ENCODE measurements around the gene CXCL8.

CXCL8 gene

GRCh38 chr4:73744203-73744602, 3.8 kb downstream of the CXCL8 start:
- no peak for DNase-seq
- no peaks in the 10 kb centered on the region for H3K27me3 ChIP-seq (ENCODE audit: insufficient read depth, low read depth, severe bottlenecking)
- no peak for TF ChIP-seq CTCF (IDR thresholded peaks at IDR 0.05; ENCODE audit: low read depth, low read length)
- H3K4me3 ChIP-seq (ENCODE audit: low read depth, low read length), result no peak overlapping the region
- H3K36me3 ChIP-seq, result no peaks in the 10 kb centered on the region
- no peak overlapping the region for H3K27ac ChIP-seq
- H3K9me3 ChIP-seq (ENCODE audit: severe bottlenecking), result no peaks in the 10 kb centered on the region

DNA sequence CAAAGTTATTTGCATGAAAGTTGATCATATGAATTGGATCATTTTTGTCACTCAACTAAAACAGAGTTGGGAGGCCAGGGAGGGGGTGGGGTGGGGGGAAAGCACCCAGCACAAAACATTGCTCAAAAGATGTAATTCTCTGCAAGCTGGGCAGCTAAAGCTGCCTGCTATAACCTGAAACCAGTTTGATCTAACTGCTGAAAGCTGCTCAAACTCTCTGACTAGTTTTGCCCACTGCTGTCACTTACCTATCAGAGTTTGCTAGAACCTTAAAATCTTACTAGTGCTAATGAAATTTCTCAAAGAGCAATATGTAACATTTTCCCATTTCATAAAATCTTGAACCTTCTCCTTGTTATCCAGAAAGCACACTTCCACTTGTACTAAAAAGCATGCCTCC, 10.4 kb downstream of the CXCL8 start:
- DNase-seq, result no peak
- TF ChIP-seq CTCF (IDR thresholded peaks at IDR 0.05; ENCODE audit: low read depth, low read length), result no peak

DNA sequence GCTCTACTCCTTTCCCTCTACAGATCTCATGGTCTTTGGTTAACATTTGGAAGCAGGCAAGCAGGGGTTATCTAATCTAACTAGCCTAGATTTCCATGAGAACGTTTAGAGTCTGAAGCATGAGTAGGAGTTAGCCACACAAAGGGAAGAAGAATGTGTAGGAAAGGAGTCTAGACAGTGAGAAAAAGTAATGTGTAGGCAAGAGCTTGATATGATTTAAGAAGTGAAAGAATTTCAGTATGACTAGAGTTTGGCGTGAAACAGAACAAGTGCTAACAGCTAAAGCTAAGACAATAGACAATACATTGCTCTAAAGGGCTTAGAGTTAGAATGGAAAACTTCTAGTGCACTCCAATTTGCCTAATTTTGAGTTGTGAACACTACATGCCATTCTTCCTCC, 10.8 kb downstream of the CXCL8 start:
- Histone ChIP-seq H3K9me3 (ENCODE audit: severe bottlenecking) (no peaks in the 10 kb centered on the region), H3K27me3 (ENCODE audit: insufficient read depth, low read depth, severe bottlenecking) (no peaks in the 10 kb centered on the region), H3K36me3 (no peaks in the 10 kb centered on the region), H3K27ac (no peak overlapping the region), H3K4me3 (ENCODE audit: low read depth, low read length) (no peak overlapping the region)
- no peak for TF ChIP-seq CTCF (IDR thresholded peaks at IDR 0.05; ENCODE audit: low read depth, low read length)
- no peak for DNase-seq

More for the DNA sequence above, 10.4 kb downstream of the CXCL8 start:
- H3K9me3 ChIP-seq (ENCODE audit: severe bottlenecking), result no peaks in the 10 kb centered on the region
- H3K4me3 ChIP-seq (ENCODE audit: low read depth, low read length), result no peak overlapping the region
- no peak overlapping the region for H3K27ac ChIP-seq
- H3K36me3 ChIP-seq, result no peaks in the 10 kb centered on the region
- no peaks in the 10 kb centered on the region for H3K27me3 ChIP-seq (ENCODE audit: insufficient read depth, low read depth, severe bottlenecking)

GRCh38 chr4:73751830-73752229, 11.5 kb downstream of the CXCL8 start:
- no peaks in the 10 kb centered on the region for H3K27me3 ChIP-seq (ENCODE audit: insufficient read depth, low read depth, severe bottlenecking)
- TF ChIP-seq CTCF (IDR thresholded peaks at IDR 0.05; ENCODE audit: low read depth, low read length), result no peak
- no peaks in the 10 kb centered on the region for H3K36me3 ChIP-seq
- H3K9me3 ChIP-seq (ENCODE audit: severe bottlenecking), result no peaks in the 10 kb centered on the region
- no peak for DNase-seq
- H3K4me3 ChIP-seq (ENCODE audit: low read depth, low read length), result no peak overlapping the region
- H3K27ac ChIP-seq, result no peak overlapping the region

DNA sequence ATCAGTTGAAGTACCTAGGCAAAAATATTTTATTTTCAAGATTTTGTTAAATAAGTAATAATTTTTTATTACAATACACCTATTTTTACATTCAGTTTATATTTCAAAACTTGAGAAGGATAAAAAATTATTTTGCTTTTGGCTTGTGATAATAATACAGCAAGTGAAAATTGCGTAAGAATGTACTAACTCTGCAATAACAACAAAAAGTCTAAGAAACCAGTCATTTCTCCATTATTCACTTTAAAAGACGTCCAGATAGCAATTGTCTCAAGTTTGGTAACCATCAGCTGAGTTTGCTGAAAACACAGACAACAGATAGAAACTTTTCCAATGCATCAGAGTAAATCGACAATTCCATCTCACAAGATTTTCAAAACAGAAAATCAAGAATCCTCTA, 12.1 kb downstream of the CXCL8 start:
- no peak overlapping the region for H3K4me3 ChIP-seq (ENCODE audit: low read depth, low read length)
- DNase-seq, result no peak
- no peak for TF ChIP-seq CTCF (IDR thresholded peaks at IDR 0.05; ENCODE audit: low read depth, low read length)
- no peaks in the 10 kb centered on the region for H3K27me3 ChIP-seq (ENCODE audit: insufficient read depth, low read depth, severe bottlenecking)
- no peaks in the 10 kb centered on the region for H3K9me3 ChIP-seq (ENCODE audit: severe bottlenecking)
- no peak overlapping the region for H3K27ac ChIP-seq
- no peaks in the 10 kb centered on the region for H3K36me3 ChIP-seq

DNA sequence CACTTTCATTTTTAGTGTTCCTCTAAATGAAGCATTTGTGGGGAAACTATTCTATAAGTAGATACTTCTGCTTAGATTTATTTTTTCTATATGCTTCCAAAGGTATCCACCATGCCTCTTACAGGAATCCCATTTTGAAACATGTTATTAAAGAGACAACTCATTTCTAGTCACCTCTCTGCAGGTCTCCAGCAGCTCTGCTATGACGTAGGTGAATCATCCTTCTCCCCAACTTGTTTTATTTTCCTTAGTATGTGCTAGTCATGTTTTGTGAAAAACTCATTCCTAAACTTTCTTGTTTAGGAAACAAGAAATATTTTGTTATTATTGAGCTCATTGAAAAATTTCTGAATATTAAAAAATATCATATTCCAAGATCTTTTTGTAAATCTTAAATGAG, 12.8 kb downstream of the CXCL8 start:
- H3K27ac ChIP-seq, result no peak overlapping the region
- H3K36me3 ChIP-seq, result no peaks in the 10 kb centered on the region
- DNase-seq, result no peak
- H3K4me3 ChIP-seq (ENCODE audit: low read depth, low read length), result no peak overlapping the region
- no peaks in the 10 kb centered on the region for H3K9me3 ChIP-seq (ENCODE audit: severe bottlenecking)
- no peak for TF ChIP-seq CTCF (IDR thresholded peaks at IDR 0.05; ENCODE audit: low read depth, low read length)
- no peaks in the 10 kb centered on the region for H3K27me3 ChIP-seq (ENCODE audit: insufficient read depth, low read depth, severe bottlenecking)

Measured in WERI-Rb-1 (cell line).